Posterior vena cava (tissue), 2 donors: ENCODE results near the gene MYH14. TPM values are rescaled to one million over a fixed set of nuclear protein-coding genes. Genes with fewer than 3 reads are reported as not detected.

ENCODE experiments used
- DNase-seq: peaks from one replicate; pipeline ENCODE4 v3.0.0-alpha.2; 2020; ENCODE audit warnings: low spot score
- intact Hi-C, 2 donors: fragments of 100-400 bp; cut with DNase I; formaldehyde crosslinking; loops; one replicate each; pipeline versions ENCODE4 v1.14.1 to v1.14.2; 2022 to 2023
- long read RNA-seq, 2 donors: library from polyadenylated mRNA; unstranded; transcript quantifications; one replicate each; pipeline ENCODE4 v2.0.0, GENCODE V29; 2020 to 2021
- total RNA-seq, 2 donors: library from RNA; stranded (reverse); fragmentation: NEBNext Ultra II Directional; extraction: Animal tissue kit (Norgen Biotek cat#: 25700); gene quantifications; one replicate each; pipeline ENCODE4 v1.2.1, GENCODE V29; 2021
- donor health status: DM: yes; HTN: yes; CAD: no.
- donor health status: DM: yes; HTN: yes; CAD: no.

Gene MYH14
- total RNA-seq = under 1 TPM; 0.60 to 0.62 TPM
- long read RNA-seq, donor 1, partial matches to known transcripts = 0 of 1 reads
- long read RNA-seq, donor 1, other reads (novel, unspliced or antisense) = 1 of 1 reads
- long read RNA-seq, donor 2 = 0 reads

DNA sequence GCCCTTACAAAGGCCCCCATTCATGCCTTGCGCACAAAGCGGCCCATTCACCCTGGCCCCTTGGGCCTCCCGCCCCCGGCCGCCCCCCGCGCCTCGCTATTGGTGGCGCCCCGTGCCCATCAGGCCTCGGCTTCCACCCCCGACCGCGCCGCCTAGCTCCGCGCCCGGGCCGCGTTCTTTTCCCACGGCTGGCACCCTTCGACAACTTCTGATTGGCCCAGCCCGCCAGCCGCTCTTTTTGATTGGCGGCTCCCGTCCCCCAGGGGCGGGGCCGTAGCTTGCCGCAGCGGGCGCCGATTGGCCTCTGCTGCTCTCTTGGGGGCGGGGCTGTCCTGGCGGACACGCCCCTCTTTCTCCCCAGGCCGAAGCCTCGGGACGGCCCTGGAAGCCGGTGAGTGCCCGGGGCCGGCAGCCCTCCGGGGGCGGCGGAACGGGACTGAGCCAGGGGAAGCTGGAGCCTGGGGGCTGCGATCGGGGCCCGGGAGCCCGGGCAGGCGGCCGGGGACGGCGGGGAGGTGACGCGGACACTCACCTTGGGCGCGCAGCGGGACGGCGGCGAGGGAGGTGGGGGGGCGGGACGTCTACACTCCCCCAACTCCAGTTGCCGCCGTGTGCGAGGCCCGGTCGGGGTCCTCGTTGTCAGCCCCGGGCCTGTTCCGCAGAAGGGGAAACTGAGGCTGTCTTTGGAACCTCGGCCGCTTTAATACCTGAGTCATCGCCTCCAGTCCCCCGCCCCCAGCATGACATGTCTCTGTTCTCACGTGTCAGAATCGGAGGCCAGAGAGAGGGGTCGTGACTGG, at the start of gene MYH14:
Gene MYH14, plus strand, starts transcription at position 342 of the 800 bp plus-strand sequence. CDS start 6,744 bp downstream, outside the sequence.
- DNase-seq = no peak
- intact Hi-C loops = no loop called here

GRCh38 chr19:50154529-50154928, 48.9 kb upstream of the MYH14 start:
- DNase-seq = no peak
- intact Hi-C loops = no loop called here

GRCh38 chr19:50155520-50156109, 47.8 kb upstream of the MYH14 start:
- DNase-seq = no peak
- intact Hi-C loops = no loop called here

DNA sequence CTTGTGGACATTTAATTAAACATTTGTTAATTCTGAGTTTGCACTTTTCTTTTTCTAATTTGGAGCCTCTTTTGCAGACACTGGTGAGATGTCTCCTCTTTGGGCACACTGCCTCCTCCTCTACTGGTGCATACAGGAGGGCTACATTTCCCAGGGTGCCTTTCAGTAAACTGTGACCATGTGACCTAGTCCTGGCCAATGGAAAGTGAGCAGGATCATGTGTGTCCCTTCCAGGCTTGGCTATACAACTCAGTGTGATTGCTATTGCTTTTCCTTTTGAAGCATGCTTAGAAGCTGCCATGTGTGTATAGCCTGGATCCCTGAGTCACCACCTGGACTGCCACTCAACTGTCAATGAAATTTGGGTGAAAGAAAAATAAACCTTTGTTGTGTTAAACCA, 44.8 kb upstream of the MYH14 start:
- intact Hi-C loops = no loop called here
- DNase-seq = no peak

DNA sequence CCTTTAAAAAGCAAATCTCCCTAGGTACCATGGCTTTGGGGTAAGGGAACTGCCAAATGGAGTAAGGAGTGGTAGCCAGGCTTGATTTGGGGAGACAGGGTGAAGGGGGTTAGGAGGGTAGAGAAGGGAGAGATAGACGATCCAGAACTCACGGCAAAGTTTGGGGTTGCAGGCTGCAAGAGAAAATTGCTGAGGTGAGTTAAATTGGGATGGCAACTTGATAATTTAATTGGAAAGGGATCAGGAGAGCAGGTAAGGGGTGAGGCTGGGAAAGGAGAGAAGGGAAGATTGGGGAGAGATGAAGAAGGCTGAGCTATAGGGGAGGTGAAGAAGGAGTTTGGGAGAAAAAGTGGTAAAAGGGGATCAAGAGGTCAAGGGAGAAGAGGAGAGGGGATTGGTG, 44.3 kb upstream of the MYH14 start:
- intact Hi-C loops = no loop called here
- DNase-seq = no peak

GRCh38 chr19:50162988-50163387, 40.4 kb upstream of the MYH14 start, which contains the start of gene IZUMO2:
Gene IZUMO2, minus strand, starts transcription at chr19:50163281. Its CDS starts 87 bp downstream, at chr19:50163194.
- intact Hi-C loops = no loop called here
- DNase-seq = no peak

- intact Hi-C loops = no loop called here
- DNase-seq = no peak
Observed at GRCh38 chr19:50167314-50167721, 36.1 kb upstream of the MYH14 start.

- intact Hi-C loops = no loop called here
- DNase-seq = no peak
Observed at GRCh38 chr19:50171752-50172151, 31.7 kb upstream of the MYH14 start.

DNA sequence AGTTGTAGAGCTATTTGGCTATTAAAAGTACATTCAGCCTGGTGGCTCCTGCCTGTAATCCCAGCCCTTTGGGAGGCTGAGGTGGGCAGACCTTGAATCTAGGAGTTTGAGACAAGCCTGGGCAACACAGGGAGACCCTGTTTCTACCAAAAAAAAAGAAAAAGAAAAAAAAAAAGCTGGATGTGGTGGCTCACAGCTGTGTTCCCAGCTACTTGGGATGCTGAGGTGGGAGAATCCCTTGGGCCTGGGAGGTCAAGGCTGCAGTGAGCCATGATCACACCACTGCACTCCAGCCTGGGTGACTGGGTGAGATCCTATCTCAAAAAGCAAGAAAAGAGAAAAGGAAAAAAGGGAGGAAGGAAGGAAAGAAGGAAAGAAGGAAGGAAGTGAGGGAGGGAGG, 30.7 kb upstream of the MYH14 start:
- DNase-seq = no peak
- intact Hi-C loops = no loop called here

DNA sequence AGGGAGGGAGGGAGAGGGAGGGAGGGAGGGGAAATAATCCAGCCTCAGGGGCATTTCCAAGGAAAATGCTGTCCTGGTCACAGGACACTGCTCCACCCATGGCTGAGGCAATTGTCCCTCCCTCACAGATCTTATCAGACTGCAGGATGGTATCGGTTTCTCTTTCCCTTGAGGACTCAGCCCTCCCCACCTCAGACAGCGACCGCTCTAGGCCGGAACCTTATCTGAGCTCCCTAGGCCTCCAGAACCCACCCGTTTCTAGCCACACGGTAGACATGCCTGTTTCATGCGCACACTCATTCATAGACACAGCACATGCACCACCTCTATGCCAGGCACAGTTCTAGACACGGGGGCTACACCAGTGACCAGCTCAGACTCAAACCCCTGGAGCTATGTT, 30.3 kb upstream of the MYH14 start:
- intact Hi-C loops = no loop called here
- DNase-seq = no peak

GRCh38 chr19:50174100-50174793, 29.2 kb upstream of the MYH14 start:
- intact Hi-C loops = no loop called here
- no peak for DNase-seq

GRCh38 chr19:50175924-50176323, 27.5 kb upstream of the MYH14 start:
- intact Hi-C loops = no loop called here
- no peak for DNase-seq

DNA sequence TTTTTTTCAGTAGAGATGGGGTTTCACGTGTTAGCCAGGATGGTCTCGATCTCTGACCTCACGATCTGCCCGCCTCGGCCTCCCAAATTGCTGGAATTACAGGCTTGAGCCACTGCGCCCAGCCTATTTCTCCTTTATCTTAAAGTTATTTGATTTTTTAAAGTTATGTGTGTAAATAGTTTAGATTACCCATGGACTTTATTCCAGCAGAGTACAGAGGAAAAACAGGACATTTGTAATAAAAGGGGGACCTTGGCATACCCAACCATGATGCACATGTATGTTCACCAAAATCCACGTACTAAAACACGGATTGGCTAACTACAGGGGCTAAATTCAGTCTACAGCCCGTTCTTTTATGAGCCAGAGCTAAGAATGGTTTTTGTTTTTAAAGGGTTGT, 26.6 kb upstream of the MYH14 start:
- DNase-seq = no peak
- intact Hi-C loops = no loop called here

DNA sequence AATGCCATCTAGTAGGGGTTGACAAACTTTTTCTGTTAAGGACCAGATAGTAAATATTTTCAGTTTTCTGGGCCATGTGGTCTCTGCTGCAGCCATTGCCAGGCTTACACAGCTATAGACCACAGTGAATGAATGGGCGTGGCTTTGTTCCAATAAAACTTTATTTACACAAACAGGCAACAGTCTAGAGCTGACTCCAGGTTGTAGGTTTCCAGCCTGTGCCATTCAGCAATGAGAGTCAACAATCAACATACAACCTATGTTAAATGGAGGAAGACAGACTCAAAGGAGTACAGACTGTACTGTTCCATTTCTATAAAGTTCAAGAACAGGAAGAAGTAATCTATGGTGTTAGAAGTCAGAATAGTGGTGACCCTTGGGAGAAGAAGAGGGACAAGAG, 25.1 kb upstream of the MYH14 start:
- DNase-seq = no peak
- intact Hi-C loops = no loop called here

DNA sequence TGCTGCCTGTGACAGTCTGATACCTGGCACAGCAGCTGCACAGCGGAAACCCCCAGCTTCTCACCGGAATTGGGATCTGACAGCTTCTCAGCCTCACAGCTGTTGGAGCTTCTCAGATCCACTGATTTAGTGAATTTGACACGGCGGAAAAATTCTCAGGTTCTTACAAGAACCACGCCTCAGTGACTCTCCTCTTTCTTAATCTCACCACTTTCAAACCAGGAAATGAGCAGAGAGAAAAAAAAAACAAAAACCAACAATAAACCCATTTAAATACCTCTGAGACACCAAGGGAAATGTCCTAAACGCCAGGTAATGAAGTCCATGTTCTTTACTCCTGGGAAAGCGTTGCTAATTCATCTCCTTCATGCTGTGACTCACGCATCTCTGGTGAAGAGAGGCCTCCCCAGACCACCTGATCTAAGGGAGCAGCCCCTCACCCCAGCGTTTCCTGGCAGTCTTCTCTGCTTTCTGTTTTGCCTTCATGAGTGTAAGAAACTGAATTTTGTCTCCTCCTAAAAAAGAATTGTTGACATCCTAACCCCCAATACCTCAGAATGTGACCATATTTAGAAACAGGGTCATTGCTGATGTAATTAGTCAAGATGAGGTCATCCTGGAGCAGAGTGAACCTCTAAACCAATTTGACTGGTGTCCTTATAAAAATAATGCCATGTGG, 24.4 kb upstream of the MYH14 start:
- DNase-seq = no peak
- intact Hi-C loops = no loop called here

DNA sequence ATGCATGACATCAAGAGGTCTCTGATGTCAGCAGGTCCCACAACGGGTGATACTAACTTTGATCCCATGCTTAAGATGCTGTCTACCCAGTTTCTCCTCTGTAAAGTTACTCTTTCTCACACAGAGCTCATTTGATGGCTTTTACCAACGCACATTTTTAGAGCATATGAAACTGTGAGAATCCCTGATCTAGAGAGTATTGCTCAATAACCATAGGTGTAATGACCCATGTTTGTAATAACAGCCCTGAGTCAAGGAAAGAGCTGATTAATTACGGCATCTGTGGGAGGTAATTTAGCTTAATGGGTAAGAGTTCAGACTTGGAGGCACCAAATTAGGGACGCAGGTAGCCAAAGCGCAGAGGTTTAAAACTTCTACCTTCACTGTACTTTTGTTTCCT, 22.3 kb upstream of the MYH14 start:
- intact Hi-C loops = no loop called here

GRCh38 chr19:50184196-50184595, 19.2 kb upstream of the MYH14 start:
- intact Hi-C loops = no loop called here
- DNase-seq = no peak

More for the DNA sequence above, 22.3 kb upstream of the MYH14 start:
- DNase-seq = no peak

DNA sequence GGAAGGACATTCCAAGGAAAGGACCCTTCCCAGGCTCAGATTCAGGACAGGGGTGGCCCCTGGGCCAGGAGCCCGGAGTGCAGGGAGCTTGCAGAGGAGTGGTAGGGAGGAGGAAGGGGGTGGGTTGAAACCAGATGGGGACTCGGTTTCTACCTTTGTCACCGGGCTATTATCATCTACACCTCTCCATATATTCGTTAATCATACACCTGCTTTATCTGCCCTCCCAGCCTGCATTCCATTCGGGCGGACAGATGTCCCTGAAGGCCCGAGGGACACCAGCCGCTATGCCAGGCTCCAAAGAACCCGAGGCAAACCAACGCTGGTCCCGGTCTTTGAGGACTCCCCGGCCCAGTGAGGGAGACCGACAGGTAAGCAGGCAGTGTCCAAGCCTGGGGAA, 15.5 kb upstream of the MYH14 start:
- no peak for DNase-seq
- intact Hi-C loops = no loop called here

DNA sequence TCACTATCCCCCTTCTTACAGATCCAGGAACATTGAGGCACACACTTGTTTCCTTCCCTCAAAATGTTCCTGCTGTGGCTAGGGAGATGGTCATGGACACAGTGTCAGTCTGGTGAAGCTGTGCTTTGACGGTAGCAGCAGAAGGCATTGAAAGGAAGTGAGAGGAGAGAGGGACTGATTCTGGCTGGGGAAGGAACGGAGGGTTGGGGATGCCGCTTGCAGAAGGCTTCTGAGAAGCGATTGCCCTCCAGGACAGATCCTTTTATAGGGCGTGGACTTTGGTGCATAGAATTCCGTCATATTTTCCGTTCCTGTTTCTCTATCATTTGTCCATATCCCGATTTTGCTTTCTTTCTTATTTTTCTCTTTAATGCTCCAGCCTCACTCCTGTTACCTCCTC, 14.1 kb upstream of the MYH14 start:
- DNase-seq = no peak
- intact Hi-C loops = no loop called here

DNA sequence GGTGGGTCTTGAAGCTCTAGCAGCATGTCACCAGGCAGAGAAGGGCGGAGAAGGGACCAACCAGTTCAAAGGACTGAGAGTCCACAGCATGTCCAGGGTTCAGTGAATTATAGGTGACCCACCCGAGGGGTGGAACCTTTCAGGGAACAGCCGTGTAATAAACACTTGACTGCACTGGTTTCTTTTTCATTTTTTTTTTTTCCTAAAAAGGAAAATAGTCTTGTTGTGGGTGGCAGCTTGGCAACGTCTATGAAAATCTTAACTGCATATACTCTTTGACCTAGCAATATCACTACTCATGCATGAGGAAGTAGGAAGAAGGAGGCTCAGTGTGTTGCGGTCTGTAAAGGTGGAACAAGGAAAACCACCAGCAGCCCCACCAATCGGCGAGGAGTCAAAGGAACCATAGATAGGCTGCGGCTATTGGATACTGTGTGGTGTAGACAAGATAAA, 13.0 kb upstream of the MYH14 start:
- no peak for DNase-seq
- intact Hi-C loops = no loop called here
